Measurements from ENCODE around the gene XBP1. TPM values are rescaled to one million over a fixed set of nuclear protein-coding genes. Genes with fewer than 3 reads are reported as not detected.

The XBP1 gene
- total and polyA plus RNA-seq, 2 of the 13 experiments (the other 11 are each of a cell fraction or from before 2014, with no cell fraction given): 416 to 427 TPM

DNA sequence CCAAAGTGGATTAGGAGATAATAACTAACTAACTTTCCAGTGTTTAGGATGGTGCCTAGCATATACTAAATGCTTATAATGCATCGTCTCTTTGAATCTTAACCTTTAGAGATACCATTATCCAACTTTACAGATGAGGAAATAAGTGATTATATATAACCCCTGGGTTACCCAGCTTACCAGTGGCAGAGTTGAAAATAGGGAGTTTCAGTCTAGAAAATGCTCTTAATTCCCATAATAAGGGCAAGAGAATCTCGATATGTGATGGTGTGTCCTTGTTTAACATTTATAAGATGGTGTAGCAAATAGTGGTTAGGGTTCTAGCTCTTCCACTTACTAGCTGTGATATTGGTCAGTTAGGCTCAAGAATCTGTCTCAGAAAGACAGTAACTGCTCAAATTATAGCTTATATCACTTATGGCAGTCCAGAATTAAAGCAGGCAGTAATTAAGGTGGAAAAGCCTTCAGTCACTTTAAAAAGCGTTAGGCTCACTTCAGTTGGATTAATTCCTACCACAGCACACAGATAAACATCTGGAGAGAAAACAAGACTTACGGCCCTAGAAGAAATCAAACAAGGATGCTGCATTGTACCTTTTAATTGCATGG, 6.3 kb downstream of the XBP1 start (continued):
- TF ChIP-seq, protein P1, sequence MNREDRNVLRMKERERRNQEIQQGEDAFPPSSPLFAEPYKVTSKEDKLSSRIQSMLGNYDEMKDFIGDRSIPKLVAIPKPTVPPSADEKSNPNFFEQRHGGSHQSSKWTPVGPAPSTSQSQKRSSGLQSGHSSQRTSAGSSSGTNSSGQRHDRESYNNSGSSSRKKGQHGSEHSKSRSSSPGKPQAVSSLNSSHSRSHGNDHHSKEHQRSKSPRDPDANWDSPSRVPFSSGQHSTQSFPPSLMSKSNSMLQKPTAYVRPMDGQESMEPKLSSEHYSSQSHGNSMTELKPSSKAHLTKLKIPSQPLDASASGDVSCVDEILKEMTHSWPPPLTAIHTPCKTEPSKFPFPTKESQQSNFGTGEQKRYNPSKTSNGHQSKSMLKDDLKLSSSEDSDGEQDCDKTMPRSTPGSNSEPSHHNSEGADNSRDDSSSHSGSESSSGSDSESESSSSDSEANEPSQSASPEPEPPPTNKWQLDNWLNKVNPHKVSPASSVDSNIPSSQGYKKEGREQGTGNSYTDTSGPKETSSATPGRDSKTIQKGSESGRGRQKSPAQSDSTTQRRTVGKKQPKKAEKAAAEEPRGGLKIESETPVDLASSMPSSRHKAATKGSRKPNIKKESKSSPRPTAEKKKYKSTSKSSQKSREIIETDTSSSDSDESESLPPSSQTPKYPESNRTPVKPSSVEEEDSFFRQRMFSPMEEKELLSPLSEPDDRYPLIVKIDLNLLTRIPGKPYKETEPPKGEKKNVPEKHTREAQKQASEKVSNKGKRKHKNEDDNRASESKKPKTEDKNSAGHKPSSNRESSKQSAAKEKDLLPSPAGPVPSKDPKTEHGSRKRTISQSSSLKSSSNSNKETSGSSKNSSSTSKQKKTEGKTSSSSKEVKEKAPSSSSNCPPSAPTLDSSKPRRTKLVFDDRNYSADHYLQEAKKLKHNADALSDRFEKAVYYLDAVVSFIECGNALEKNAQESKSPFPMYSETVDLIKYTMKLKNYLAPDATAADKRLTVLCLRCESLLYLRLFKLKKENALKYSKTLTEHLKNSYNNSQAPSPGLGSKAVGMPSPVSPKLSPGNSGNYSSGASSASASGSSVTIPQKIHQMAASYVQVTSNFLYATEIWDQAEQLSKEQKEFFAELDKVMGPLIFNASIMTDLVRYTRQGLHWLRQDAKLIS (CRISPR knock-in tag; IDR thresholded peaks at IDR 0.05): 0 out of 2 replicates have a peak, but pooled peaks have one; percentile 37
- TF ChIP-seq AGO2 (optimal IDR thresholded peaks at IDR 0.05; ENCODE audit: low read depth, low read length) (peak; percentile 37), SIN3A (IDR thresholded peaks at IDR 0.05; ENCODE audit: borderline replicate concordance, low read depth, low read length) (0 out of 2 replicates have a peak, but pooled peaks have one; percentile 4), ZNF282 (IDR thresholded peaks at IDR 0.05; ENCODE audit: partially characterized antibody) (no peak), PAF1 (CRISPR knock-in tag; IDR thresholded peaks at IDR 0.05) (peak; percentile 94), TGIF2 (CRISPR knock-in tag; IDR thresholded peaks at IDR 0.05) (0 out of 2 replicates have a peak, but pooled peaks have one; percentile 19), MBD4 (IDR thresholded peaks at IDR 0.05; ENCODE audit: borderline replicate concordance, low read length) (peak; percentile 72; the same call in 1 of the 2 replicates)
- TF ChIP-seq, protein P2, sequence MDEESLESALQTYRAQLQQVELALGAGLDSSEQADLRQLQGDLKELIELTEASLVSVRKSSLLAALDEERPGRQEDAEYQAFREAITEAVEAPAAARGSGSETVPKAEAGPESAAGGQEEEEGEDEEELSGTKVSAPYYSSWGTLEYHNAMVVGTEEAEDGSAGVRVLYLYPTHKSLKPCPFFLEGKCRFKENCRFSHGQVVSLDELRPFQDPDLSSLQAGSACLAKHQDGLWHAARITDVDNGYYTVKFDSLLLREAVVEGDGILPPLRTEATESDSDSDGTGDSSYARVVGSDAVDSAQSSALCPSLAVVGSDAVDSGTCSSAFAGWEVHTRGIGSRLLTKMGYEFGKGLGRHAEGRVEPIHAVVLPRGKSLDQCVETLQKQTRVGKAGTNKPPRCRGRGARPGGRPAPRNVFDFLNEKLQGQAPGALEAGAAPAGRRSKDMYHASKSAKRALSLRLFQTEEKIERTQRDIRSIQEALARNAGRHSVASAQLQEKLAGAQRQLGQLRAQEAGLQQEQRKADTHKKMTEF (CRISPR knock-in tag; IDR thresholded peaks at IDR 0.05): 0 out of 2 replicates have a peak, but pooled peaks have one; percentile 5
- TF ChIP-seq, protein P3, sequence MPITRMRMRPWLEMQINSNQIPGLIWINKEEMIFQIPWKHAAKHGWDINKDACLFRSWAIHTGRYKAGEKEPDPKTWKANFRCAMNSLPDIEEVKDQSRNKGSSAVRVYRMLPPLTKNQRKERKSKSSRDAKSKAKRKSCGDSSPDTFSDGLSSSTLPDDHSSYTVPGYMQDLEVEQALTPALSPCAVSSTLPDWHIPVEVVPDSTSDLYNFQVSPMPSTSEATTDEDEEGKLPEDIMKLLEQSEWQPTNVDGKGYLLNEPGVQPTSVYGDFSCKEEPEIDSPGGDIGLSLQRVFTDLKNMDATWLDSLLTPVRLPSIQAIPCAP (CRISPR knock-in tag; IDR thresholded peaks at IDR 0.05; ENCODE audit: low read depth): no peak

Measured in HepG2 (cell line).